HEK293 (cell line): Measurements from ENCODE around the gene KLHDC3.

Source experiments
- PRDM1 ChIP-seq: fragments of 450-650 bp; formaldehyde crosslinking; IDR thresholded peaks from 2 replicates; pipeline ENCODE4; 2016; ENCODE audit warnings: missing biosample characterization, missing genetic modification characterization
- SCRT1 ChIP-seq: fragments of 450-650 bp; formaldehyde crosslinking; IDR thresholded peaks from 2 replicates; pipeline ENCODE4 v1.5.1; 2016; ENCODE audit warnings: missing biosample characterization, missing genetic modification characterization, borderline replicate concordance
- ZNF146 ChIP-seq: fragments of 450-650 bp; formaldehyde crosslinking; IDR thresholded peaks from 2 replicates; pipeline ENCODE4 v1.5.1; 2016; ENCODE audit warnings: missing biosample characterization, missing genetic modification characterization
- ZNF391 ChIP-seq: fragments of 450-650 bp; formaldehyde crosslinking; IDR thresholded peaks from 2 replicates; pipeline ENCODE4 v1.5.1; 2016; ENCODE audit warnings: low read depth, missing biosample characterization, missing genetic modification characterization, borderline replicate concordance
- ZNF555 ChIP-seq: fragments of 450-650 bp; formaldehyde crosslinking; conservative IDR thresholded peaks from 2 replicates; pipeline ENCODE4 v1.5.1; 2017; ENCODE audit warnings: missing biosample characterization, mild to moderate bottlenecking, missing genetic modification characterization, inconsistent platforms
- TF ChIP-seq, protein P1 (sequence below): fragments of 450-650 bp; formaldehyde crosslinking; IDR thresholded peaks from 2 replicates; pipeline ENCODE4 v1.5.1; 2016; ENCODE audit warnings: missing biosample characterization, missing genetic modification characterization
- TF ChIP-seq, protein P2 (sequence below): fragments of 450-650 bp; formaldehyde crosslinking; IDR thresholded peaks from 2 replicates; pipeline ENCODE4 v1.5.1; 2016; ENCODE audit warnings: missing biosample characterization, missing genetic modification characterization
- TF ChIP-seq, protein P3 (sequence below): fragments of 450-650 bp; formaldehyde crosslinking; conservative IDR thresholded peaks from 2 replicates; pipeline ENCODE4 v1.5.1; 2016; ENCODE audit warnings: low read depth, missing biosample characterization, missing genetic modification characterization

DNA sequence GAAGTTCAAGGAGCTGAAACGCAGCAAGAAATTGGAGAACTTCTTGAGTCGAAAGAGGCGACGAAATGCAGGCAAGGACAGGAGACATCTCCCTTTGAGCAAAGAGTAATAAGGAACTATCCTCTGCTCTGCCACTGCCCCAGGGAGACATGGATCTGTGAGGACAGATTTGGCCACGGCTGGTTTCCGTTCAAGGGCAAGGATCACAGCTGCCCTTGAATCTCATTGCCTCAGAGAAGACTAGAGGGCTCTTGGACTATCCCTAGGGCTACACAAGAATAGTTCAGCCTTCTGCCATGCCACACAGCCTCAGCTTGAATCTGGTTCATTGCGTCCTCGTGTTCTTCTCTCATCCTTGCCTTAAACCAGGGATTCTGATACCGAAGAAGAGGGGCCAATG, 15.1 kb downstream of the KLHDC3 start:
- TF ChIP-seq, protein P1, sequence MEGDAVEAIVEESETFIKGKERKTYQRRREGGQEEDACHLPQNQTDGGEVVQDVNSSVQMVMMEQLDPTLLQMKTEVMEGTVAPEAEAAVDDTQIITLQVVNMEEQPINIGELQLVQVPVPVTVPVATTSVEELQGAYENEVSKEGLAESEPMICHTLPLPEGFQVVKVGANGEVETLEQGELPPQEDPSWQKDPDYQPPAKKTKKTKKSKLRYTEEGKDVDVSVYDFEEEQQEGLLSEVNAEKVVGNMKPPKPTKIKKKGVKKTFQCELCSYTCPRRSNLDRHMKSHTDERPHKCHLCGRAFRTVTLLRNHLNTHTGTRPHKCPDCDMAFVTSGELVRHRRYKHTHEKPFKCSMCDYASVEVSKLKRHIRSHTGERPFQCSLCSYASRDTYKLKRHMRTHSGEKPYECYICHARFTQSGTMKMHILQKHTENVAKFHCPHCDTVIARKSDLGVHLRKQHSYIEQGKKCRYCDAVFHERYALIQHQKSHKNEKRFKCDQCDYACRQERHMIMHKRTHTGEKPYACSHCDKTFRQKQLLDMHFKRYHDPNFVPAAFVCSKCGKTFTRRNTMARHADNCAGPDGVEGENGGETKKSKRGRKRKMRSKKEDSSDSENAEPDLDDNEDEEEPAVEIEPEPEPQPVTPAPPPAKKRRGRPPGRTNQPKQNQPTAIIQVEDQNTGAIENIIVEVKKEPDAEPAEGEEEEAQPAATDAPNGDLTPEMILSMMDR (tag by site-specific recombination): no peak
- no peak for TF ChIP-seq ZNF391 (tag by site-specific recombination)
- TF ChIP-seq, protein P2, sequence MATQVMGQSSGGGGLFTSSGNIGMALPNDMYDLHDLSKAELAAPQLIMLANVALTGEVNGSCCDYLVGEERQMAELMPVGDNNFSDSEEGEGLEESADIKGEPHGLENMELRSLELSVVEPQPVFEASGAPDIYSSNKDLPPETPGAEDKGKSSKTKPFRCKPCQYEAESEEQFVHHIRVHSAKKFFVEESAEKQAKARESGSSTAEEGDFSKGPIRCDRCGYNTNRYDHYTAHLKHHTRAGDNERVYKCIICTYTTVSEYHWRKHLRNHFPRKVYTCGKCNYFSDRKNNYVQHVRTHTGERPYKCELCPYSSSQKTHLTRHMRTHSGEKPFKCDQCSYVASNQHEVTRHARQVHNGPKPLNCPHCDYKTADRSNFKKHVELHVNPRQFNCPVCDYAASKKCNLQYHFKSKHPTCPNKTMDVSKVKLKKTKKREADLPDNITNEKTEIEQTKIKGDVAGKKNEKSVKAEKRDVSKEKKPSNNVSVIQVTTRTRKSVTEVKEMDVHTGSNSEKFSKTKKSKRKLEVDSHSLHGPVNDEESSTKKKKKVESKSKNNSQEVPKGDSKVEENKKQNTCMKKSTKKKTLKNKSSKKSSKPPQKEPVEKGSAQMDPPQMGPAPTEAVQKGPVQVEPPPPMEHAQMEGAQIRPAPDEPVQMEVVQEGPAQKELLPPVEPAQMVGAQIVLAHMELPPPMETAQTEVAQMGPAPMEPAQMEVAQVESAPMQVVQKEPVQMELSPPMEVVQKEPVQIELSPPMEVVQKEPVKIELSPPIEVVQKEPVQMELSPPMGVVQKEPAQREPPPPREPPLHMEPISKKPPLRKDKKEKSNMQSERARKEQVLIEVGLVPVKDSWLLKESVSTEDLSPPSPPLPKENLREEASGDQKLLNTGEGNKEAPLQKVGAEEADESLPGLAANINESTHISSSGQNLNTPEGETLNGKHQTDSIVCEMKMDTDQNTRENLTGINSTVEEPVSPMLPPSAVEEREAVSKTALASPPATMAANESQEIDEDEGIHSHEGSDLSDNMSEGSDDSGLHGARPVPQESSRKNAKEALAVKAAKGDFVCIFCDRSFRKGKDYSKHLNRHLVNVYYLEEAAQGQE (tag by site-specific recombination): no peak
- TF ChIP-seq, protein P3, sequence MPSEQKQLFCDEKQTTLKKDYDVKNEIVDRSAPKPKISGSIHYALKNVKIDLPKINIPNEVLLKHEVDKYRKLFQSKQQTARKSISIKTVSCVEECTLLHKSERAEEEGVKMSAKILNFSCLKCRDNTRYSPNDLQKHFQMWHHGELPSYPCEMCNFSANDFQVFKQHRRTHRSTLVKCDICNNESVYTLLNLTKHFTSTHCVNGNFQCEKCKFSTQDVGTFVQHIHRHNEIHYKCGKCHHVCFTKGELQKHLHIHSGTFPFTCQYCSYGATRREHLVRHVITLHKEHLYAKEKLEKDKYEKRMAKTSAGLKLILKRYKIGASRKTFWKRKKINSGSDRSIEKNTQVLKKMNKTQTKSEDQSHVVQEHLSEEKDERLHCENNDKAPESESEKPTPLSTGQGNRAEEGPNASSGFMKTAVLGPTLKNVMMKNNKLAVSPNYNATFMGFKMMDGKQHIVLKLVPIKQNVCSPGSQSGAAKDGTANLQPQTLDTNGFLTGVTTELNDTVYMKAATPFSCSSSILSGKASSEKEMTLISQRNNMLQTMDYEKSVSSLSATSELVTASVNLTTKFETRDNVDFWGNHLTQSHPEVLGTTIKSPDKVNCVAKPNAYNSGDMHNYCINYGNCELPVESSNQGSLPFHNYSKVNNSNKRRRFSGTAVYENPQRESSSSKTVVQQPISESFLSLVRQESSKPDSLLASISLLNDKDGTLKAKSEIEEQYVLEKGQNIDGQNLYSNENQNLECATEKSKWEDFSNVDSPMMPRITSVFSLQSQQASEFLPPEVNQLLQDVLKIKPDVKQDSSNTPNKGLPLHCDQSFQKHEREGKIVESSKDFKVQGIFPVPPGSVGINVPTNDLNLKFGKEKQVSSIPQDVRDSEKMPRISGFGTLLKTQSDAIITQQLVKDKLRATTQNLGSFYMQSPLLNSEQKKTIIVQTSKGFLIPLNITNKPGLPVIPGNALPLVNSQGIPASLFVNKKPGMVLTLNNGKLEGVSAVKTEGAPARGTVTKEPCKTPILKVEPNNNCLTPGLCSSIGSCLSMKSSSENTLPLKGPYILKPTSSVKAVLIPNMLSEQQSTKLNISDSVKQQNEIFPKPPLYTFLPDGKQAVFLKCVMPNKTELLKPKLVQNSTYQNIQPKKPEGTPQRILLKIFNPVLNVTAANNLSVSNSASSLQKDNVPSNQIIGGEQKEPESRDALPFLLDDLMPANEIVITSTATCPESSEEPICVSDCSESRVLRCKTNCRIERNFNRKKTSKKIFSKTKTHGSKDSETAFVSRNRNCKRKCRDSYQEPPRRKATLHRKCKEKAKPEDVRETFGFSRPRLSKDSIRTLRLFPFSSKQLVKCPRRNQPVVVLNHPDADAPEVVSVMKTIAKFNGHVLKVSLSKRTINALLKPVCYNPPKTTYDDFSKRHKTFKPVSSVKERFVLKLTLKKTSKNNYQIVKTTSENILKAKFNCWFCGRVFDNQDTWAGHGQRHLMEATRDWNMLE (tag by site-specific recombination): no peak
- no peak for TF ChIP-seq ZNF555 (tag by site-specific recombination)
- no peak for TF ChIP-seq SCRT1 (tag by site-specific recombination)
- TF ChIP-seq ZNF146 (tag by site-specific recombination): no peak
- TF ChIP-seq PRDM1 (tag by site-specific recombination): no peak
